ENCODE measurements around the gene RAX2.

DNA sequence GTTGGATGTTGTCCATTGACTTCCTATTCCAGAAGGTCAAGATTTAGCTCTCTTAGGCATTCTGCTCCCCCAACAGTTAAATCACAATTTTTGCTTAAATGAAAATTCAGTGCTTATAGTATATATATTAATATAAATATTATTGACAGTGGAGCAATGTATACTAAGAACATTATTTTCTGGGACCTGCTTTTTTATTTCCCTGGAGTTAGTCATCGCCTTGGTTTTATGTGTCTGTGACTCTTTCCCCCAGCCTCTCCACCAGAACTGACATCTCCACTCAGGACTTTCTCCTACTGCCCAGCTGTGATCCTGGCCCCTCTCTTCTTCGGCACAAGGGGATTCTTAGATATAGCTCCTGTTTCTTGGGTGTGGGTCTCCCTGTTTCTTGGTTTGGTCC is 24.3 kb upstream of the RAX2 start:
- TF ChIP-seq, protein P1, sequence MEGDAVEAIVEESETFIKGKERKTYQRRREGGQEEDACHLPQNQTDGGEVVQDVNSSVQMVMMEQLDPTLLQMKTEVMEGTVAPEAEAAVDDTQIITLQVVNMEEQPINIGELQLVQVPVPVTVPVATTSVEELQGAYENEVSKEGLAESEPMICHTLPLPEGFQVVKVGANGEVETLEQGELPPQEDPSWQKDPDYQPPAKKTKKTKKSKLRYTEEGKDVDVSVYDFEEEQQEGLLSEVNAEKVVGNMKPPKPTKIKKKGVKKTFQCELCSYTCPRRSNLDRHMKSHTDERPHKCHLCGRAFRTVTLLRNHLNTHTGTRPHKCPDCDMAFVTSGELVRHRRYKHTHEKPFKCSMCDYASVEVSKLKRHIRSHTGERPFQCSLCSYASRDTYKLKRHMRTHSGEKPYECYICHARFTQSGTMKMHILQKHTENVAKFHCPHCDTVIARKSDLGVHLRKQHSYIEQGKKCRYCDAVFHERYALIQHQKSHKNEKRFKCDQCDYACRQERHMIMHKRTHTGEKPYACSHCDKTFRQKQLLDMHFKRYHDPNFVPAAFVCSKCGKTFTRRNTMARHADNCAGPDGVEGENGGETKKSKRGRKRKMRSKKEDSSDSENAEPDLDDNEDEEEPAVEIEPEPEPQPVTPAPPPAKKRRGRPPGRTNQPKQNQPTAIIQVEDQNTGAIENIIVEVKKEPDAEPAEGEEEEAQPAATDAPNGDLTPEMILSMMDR (IDR thresholded peaks at IDR 0.05; ENCODE audit: borderline replicate concordance, extremely low read depth, low read length, poor library complexity, severe bottlenecking), result no peak
- no peak for TF ChIP-seq EZH2 (IDR thresholded peaks at IDR 0.05; ENCODE audit: borderline replicate concordance, low read depth, low read length, severe bottlenecking)

Measured in DND-41 (cell line).